Tongue (tissue), 2 donors: ENCODE results near the gene FHIT. TPM values are rescaled to one million over a fixed set of nuclear protein-coding genes. Genes with fewer than 3 reads are reported as not detected.

Source experiments
- DNase-seq: peaks from one replicate; pipeline ENCODE4 v3.0.0-alpha.2; 2015
- total RNA-seq: library from RNA; depleted of rRNA; stranded (reverse); fragments of >200 nt; gene quantifications from one replicate; pipeline ENCODE4 v1.2.3, GENCODE V29; 2014

FHIT gene
- total RNA-seq, 1 donor from 2014 or later, result 7.4 TPM

- no peak for DNase-seq
Measured at GRCh38 chr3:60461267-60461666, 790.0 kb downstream of the FHIT start.

GRCh38 chr3:60456180-60456579 is 795.1 kb downstream of the FHIT start:
- no peak for DNase-seq

- DNase-seq, result no peak
Measured at GRCh38 chr3:60453326-60453725, 797.9 kb downstream of the FHIT start.

GRCh38 chr3:60448696-60449095 is 802.6 kb downstream of the FHIT start:
- DNase-seq, result peak; percentile 28

- no peak for DNase-seq
Measured at GRCh38 chr3:60445446-60445845, 805.8 kb downstream of the FHIT start.

GRCh38 chr3:60444898-60445437 is 806.3 kb downstream of the FHIT start:
- no peak for DNase-seq

- no peak for DNase-seq
Measured at GRCh38 chr3:60440869-60441268, 810.4 kb downstream of the FHIT start.

- DNase-seq, result no peak
Measured at GRCh38 chr3:60435941-60436650, 815.2 kb downstream of the FHIT start.

- DNase-seq, result no peak
Measured at GRCh38 chr3:60434950-60435349, 816.3 kb downstream of the FHIT start.

- DNase-seq, result no peak
Measured at GRCh38 chr3:60434323-60434722, 816.9 kb downstream of the FHIT start.

GRCh38 chr3:60431599-60431958 is 819.7 kb downstream of the FHIT start:
- no peak for DNase-seq

- no peak for DNase-seq
Measured at GRCh38 chr3:60430205-60430604, 821.0 kb downstream of the FHIT start.

- no peak for DNase-seq
Measured at GRCh38 chr3:60427109-60427508, 824.1 kb downstream of the FHIT start.

- no peak for DNase-seq
Measured at GRCh38 chr3:60424942-60425341, 826.3 kb downstream of the FHIT start.

GRCh38 chr3:60424034-60424433 is 827.2 kb downstream of the FHIT start:
- DNase-seq, result no peak

- no peak for DNase-seq
Measured at GRCh38 chr3:60423556-60423955, 827.7 kb downstream of the FHIT start.

GRCh38 chr3:60421749-60422446 is 829.4 kb downstream of the FHIT start:
- no peak for DNase-seq

GRCh38 chr3:60417576-60417975 is 833.7 kb downstream of the FHIT start:
- DNase-seq, result no peak

GRCh38 chr3:60414011-60414410 is 837.2 kb downstream of the FHIT start:
- no peak for DNase-seq

- no peak for DNase-seq
Measured at GRCh38 chr3:60413551-60413950, 837.7 kb downstream of the FHIT start.

GRCh38 chr3:60403866-60404265 is 847.4 kb downstream of the FHIT start:
- no peak for DNase-seq

- DNase-seq, result no peak
Measured at GRCh38 chr3:60402931-60403330, 848.3 kb downstream of the FHIT start.
